OCI-LY1 (cell line): Measurements from ENCODE around the gene TPM1.

Source experiments
- H2AFZ ChIP-seq: fragments of 200-600 bp; sonication (generic), shearing (Covaris generic); 2 replicates; pipeline ENCODE4 v1.6.0; 2014; ENCODE audit warnings: antibody characterized with exemption, mild to moderate bottlenecking, low read length
- H3F3A ChIP-seq: fragments of 200-600 bp; sonication (generic), shearing (Covaris generic); 2 replicates; pipeline ENCODE4 v1.6.0; 2014; ENCODE audit warnings: mild to moderate bottlenecking, antibody characterized with exemption, low read length, moderate library complexity; ENCODE audit not compliant: insufficient read depth
- H3K27ac ChIP-seq: fragments of 200-600 bp; sonication (generic); 2 replicates; pipeline ENCODE4 v1.5.1; 2014; ENCODE audit warnings: low read length, mixed run types, mild to moderate bottlenecking, low read depth; ENCODE audit not compliant: poor library complexity, severe bottlenecking
- H3K27me3 ChIP-seq: fragments of 200-600 bp; sonication (generic); 2 replicates; pipeline ENCODE4 v1.6.0; 2014; ENCODE audit warnings: antibody characterized with exemption, mild to moderate bottlenecking, low read length, moderate library complexity; ENCODE audit not compliant: insufficient read depth
- H3K36me3 ChIP-seq: fragments of 200-600 bp; sonication (generic); 2 replicates; pipeline ENCODE4 v1.6.1; 2014; ENCODE audit warnings: mild to moderate bottlenecking, antibody characterized with exemption, low read length, moderate library complexity, mixed read lengths; ENCODE audit not compliant: insufficient read depth
- H3K4me1 ChIP-seq: fragments of 200-600 bp; sonication (generic); 2 replicates; pipeline ENCODE4 v1.5.1; 2014; ENCODE audit warnings: mild to moderate bottlenecking, low read length, moderate library complexity; ENCODE audit not compliant: insufficient read depth, severe bottlenecking
- H3K4me2 ChIP-seq: fragments of 200-600 bp; sonication (generic), shearing (Covaris generic); 2 replicates; pipeline ENCODE4 v1.6.1; 2014; ENCODE audit warnings: low read length
- H3K4me3 ChIP-seq: fragments of 200-600 bp; sonication (generic); 2 replicates; pipeline ENCODE4 v1.5.1; 2014; ENCODE audit warnings: low read length, low read depth, mild to moderate bottlenecking, mixed read lengths; ENCODE audit not compliant: poor library complexity, severe bottlenecking
- H3K79me2 ChIP-seq: fragments of 200-600 bp; shearing (Covaris generic); 2 replicates; pipeline ENCODE4 v1.6.1; 2016; ENCODE audit warnings: mixed run types, low read length, mixed read lengths; ENCODE audit not compliant: insufficient read depth
- H3K9ac ChIP-seq: fragments of 200-600 bp; sonication (generic), shearing (Covaris generic); 2 replicates; pipeline ENCODE4 v1.6.1; 2014; ENCODE audit warnings: mild to moderate bottlenecking, low read length, mixed read lengths
- H3K9me2 ChIP-seq: fragments of 200-600 bp; sonication (generic), shearing (Covaris generic); 2 replicates; pipeline ENCODE4 v1.6.1; 2014; ENCODE audit warnings: low read depth, mild to moderate bottlenecking, low read length, mixed read lengths
- H3K9me3 ChIP-seq: fragments of 200-600 bp; shearing (Covaris generic); 2 replicates; pipeline ENCODE4 v1.6.1; 2014; ENCODE audit warnings: low read length, mixed read lengths
- H4K20me1 ChIP-seq: fragments of 200-600 bp; sonication (generic), shearing (Covaris generic); 2 replicates; pipeline ENCODE4 v1.6.0; 2016; ENCODE audit warnings: mild to moderate bottlenecking, low read length; ENCODE audit not compliant: insufficient read depth
- CTCF ChIP-seq: fragments of 200-600 bp; sonication (generic), shearing (Covaris generic); IDR thresholded peaks from 2 replicates; pipeline ENCODE4 v1.5.1; 2017; ENCODE audit warnings: mild to moderate bottlenecking, antibody characterized with exemption, low read length, moderate library complexity, mixed read lengths
- EZH2 ChIP-seq: fragments of 200-600 bp; sonication (generic), shearing (Covaris generic); IDR thresholded peaks from 2 replicates; pipeline ENCODE4 v1.8.0; 2017; ENCODE audit warnings: borderline replicate concordance, mixed run types, mild to moderate bottlenecking, antibody characterized with exemption, low read length, moderate library complexity, mixed read lengths

TPM1 gene

GRCh38 chr15:63020128-63020527 lies 22.4 kb upstream of the TPM1 start:
- TF ChIP-seq EZH2: no peak
- Histone ChIP-seq H3K4me2 (no peak overlapping the region), H3K27me3 (peaks cover 8% of the 10 kb centered on the region), H4K20me1 (no peaks in the 10 kb centered on the region), H3K9ac (no peak overlapping the region), H3K4me3 (no peak overlapping the region), H3K27ac (no peak overlapping the region), H3K79me2 (no peaks in the 10 kb centered on the region), H3F3A (no peaks in the 10 kb centered on the region), H2AFZ (no peak overlapping the region), H3K9me2 (no peaks in the 10 kb centered on the region), H3K9me3 (no peaks in the 10 kb centered on the region), H3K36me3 (no peaks in the 10 kb centered on the region), H3K4me1 (no peaks in the 10 kb centered on the region)

DNA sequence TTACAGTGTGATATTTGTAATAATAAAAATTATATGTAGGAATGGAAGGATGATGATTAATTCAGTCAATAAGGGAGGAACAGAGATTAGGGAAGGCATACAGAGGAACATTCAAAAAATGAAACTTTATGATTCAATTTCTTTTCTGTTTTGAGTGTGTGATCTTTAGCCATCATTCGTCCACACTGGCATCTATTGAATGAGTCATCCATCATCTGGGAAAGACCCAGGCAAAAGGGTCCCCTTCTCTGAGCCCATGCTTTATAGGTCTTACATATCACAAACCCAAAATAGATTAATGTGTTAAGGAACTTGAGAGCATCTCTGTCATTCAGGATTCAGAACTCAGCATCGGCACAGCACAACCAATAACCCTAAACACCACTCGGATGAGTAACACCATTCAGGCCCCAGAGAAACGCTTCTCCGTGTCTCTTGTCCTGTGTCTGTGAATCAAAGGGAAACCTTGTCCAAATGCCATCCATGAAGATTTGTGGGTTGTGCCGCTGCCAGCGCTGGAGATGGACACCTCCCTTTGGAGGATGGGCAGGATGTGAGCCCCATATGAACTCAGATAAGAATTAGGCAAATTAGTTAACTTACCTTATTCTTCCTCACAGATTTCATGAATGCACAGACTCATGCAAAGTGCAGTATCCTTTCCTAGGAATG lies 21.7 kb upstream of the TPM1 start:
- Histone ChIP-seq H3K4me3 (no peak overlapping the region), H3K9me3 (no peaks in the 10 kb centered on the region), H4K20me1 (no peaks in the 10 kb centered on the region), H3K36me3 (no peaks in the 10 kb centered on the region), H3K79me2 (no peaks in the 10 kb centered on the region), H3K4me1 (no peaks in the 10 kb centered on the region), H3K4me2 (no peak overlapping the region), H3K27me3 (peaks cover 5% of the 10 kb centered on the region; the same call in 1 of the 2 replicates), H3K9ac (no peak overlapping the region), H3K27ac (no peak overlapping the region), H3F3A (no peaks in the 10 kb centered on the region), H2AFZ (no peak overlapping the region), H3K9me2 (no peaks in the 10 kb centered on the region)
- TF ChIP-seq EZH2 (no peak), CTCF (no peak)

- H3K4me1 ChIP-seq: no peaks in the 10 kb centered on the region
- H3K27me3 ChIP-seq: 0 out of 2 replicates have a peak, but pooled peaks cover 5% of the 10 kb centered on the region
- H3K4me3 ChIP-seq: no peak overlapping the region
- H3F3A ChIP-seq: no peaks in the 10 kb centered on the region
- TF ChIP-seq EZH2: no peak
- no peak for TF ChIP-seq CTCF
- H3K9ac ChIP-seq: no peak overlapping the region
- H4K20me1 ChIP-seq: no peaks in the 10 kb centered on the region
- no peaks in the 10 kb centered on the region for H3K79me2 ChIP-seq
- no peaks in the 10 kb centered on the region for H3K9me2 ChIP-seq
- H3K4me2 ChIP-seq: no peak overlapping the region
- no peak overlapping the region for H2AFZ ChIP-seq
- H3K27ac ChIP-seq: no peak overlapping the region
- H3K36me3 ChIP-seq: no peaks in the 10 kb centered on the region
- no peaks in the 10 kb centered on the region for H3K9me3 ChIP-seq
These were observed 20.4 kb upstream of the TPM1 start for GRCh38 chr15:63022181-63022580.

DNA sequence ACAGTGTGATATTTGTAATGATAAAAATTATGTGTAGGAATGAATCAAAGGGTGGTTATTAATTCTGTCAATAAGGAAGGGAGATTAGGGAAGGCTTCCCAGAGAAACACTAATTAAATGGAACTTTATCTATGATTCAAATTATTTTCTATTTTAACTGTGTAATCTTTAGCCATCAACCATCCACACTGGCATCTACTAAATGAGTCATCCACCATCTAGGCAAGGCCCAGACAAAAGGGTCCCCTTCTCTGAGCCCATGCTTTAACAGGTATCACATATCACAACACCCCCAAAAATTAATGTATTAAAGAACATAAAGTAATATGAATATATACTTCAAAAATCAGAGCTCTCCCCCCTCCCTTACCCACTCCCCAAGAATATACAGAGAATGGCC lies 19.9 kb upstream of the TPM1 start:
- no peaks in the 10 kb centered on the region for H3K79me2 ChIP-seq
- no peak overlapping the region for H3K9ac ChIP-seq
- H3K9me2 ChIP-seq: no peaks in the 10 kb centered on the region
- H3K27me3 ChIP-seq: peaks cover 7% of the 10 kb centered on the region; the same call in 1 of the 2 replicates
- no peak overlapping the region for H2AFZ ChIP-seq
- no peak overlapping the region for H3K4me3 ChIP-seq
- H3K4me2 ChIP-seq: no peak overlapping the region
- no peak for TF ChIP-seq CTCF
- TF ChIP-seq EZH2: no peak
- H3K27ac ChIP-seq: no peak overlapping the region
- H3K4me1 ChIP-seq: no peaks in the 10 kb centered on the region
- H3K36me3 ChIP-seq: no peaks in the 10 kb centered on the region
- H4K20me1 ChIP-seq: no peaks in the 10 kb centered on the region
- H3K9me3 ChIP-seq: no peaks in the 10 kb centered on the region
- no peaks in the 10 kb centered on the region for H3F3A ChIP-seq
